ENCODE results near the gene FBXL16.

FBXL16 gene

DNA sequence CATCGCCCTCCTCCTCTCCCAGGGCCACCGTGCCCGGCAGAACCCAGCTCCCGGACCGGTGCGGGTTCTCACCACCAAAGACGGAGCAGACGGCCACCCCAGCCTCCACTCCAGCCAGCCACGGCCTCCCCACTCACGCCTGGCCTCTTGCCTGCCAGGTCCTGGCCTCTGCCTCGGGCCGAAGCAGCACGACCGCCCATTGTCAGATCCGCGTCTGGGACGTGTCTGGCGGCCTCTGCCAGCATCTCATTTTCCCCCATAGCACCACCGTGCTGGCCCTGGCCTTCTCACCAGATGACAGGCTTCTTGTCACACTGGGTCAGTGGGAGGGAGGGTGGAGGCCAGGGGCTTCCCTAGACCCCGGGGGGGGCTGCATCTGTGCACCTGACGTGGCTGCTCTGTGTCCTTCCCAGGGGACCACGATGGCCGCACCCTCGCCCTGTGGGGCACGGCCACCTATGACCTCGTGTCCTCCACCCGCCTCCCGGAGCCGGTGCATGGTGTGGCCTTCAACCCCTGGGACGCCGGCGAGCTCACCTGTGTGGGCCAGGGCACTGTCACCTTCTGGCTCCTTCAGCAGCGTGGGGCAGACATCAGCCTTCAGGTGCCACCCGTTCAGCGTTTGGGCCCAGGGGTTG is 44.3 kb downstream of the FBXL16 start:
- peaks cover 7% of the 10 kb centered on the region for H3K4me1 ChIP-seq (ENCODE audit: control insufficient read depth, insufficient read depth, low read length)
- H3K4me3 ChIP-seq (ENCODE audit: low read depth, low read length): no peak overlapping the region; the same call in 1 of the 2 replicates
- H3K9ac ChIP-seq (ENCODE audit: low read length): peak overlapping the region; percentile 24
- no peaks in the 10 kb centered on the region for H3K9me3 ChIP-seq (ENCODE audit: control insufficient read depth, insufficient read depth, low read depth, low read length)
- H3K27ac ChIP-seq (ENCODE audit: low read depth, low read length): no peak overlapping the region
- peaks cover 21% of the 10 kb centered on the region for H3K36me3 ChIP-seq (ENCODE audit: control insufficient read depth, insufficient read depth, low read length)
- no peaks in the 10 kb centered on the region for H3K27me3 ChIP-seq (ENCODE audit: control insufficient read depth, insufficient read depth, low read length)

DNA sequence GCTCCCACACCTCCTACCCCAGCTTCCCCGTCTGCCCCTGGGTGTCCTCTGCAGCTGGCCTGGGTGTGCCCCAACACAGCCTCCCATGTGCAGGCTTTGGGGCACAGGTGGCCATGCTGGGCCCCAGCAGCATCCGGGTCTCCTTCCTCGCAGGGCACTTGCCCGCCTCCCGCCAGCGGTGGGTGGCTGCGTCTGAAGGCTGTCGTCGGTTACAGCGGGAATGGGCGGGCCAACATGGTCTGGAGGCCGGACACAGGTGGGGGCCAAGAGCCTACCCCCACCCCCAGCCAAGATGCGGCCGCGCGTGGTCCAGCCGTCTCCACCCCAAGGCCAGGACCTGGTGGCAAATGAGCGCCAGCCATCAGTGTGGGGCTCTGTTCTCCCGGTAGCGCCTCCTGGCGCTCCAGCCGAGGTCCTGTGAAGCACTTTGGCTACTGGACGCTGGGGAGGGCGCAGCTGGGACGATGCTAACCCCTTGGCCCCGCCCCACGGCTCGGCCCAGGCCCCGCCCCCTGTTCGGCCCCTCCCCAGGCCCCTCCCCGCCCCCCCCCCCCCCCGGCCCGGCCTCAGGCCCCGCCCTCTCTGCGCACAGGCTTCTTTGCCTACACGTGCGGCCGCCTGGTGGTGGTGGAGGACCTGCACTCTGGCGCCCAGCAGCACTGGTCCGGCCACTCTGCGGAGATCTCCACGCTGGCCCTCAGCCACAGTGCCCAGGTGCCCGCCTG is 45.0 kb downstream of the FBXL16 start:
- Histone ChIP-seq H3K4me3 (ENCODE audit: low read depth, low read length) (peak overlapping the region; percentile 12), H3K9me3 (ENCODE audit: control insufficient read depth, insufficient read depth, low read depth, low read length) (no peaks in the 10 kb centered on the region), H3K9ac (ENCODE audit: low read length) (peak overlapping the region; percentile 24), H3K27me3 (ENCODE audit: control insufficient read depth, insufficient read depth, low read length) (no peaks in the 10 kb centered on the region), H3K4me1 (ENCODE audit: control insufficient read depth, insufficient read depth, low read length) (peaks cover 7% of the 10 kb centered on the region), H3K27ac (ENCODE audit: low read depth, low read length) (no peak overlapping the region), H3K36me3 (ENCODE audit: control insufficient read depth, insufficient read depth, low read length) (peaks cover 24% of the 10 kb centered on the region)

DNA sequence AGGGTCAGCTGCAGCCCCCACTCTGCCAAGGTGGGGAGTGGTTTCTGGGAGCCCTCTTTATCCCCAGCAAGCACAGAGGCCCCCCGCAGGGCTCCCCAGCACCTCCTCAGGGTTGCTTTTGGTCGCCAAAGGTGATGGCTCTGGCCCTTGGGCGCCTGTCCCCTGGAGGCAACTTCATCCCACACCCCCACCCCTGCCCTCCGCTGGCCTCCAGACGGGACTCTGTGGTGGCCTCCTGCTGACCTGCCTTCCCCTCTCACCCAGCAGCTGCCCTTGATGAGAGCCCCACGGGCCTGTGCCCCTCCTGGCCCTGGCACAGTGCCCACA is 45.5 kb downstream of the FBXL16 start:
- no peaks in the 10 kb centered on the region for H3K9me3 ChIP-seq (ENCODE audit: control insufficient read depth, insufficient read depth, low read depth, low read length)
- H3K9ac ChIP-seq (ENCODE audit: low read length): no peak overlapping the region
- peak overlapping the region; percentile 12; the same call in 1 of the 2 replicates for H3K4me3 ChIP-seq (ENCODE audit: low read depth, low read length)
- H3K36me3 ChIP-seq (ENCODE audit: control insufficient read depth, insufficient read depth, low read length): peaks cover 29% of the 10 kb centered on the region
- H3K27ac ChIP-seq (ENCODE audit: low read depth, low read length): no peak overlapping the region
- H3K27me3 ChIP-seq (ENCODE audit: control insufficient read depth, insufficient read depth, low read length): no peaks in the 10 kb centered on the region
- H3K4me1 ChIP-seq (ENCODE audit: control insufficient read depth, insufficient read depth, low read length): peaks cover 7% of the 10 kb centered on the region

DNA sequence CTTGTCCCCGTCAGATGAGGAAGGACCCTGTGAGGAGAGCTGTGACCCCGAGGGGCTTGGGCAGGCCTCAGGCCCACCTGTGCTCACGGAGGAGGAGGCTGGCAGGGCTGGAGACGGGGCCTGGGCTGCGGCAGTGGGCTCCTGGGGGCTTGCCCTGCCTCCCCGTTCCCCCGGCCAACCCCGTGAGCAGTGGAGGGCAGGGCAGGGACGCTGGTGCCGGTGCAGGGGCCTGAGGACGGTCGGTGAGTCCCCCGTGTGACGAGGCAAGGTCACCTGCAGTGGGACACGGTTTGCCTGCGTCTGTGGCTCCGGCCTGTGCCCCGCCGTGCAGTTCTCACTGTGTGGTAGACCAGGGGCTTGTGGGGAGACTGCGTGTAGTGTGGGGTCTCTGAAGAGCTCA is 46.0 kb downstream of the FBXL16 start:
- Histone ChIP-seq H3K27ac (ENCODE audit: low read depth, low read length) (no peak overlapping the region), H3K36me3 (ENCODE audit: control insufficient read depth, insufficient read depth, low read length) (peaks cover 30% of the 10 kb centered on the region), H3K27me3 (ENCODE audit: control insufficient read depth, insufficient read depth, low read length) (no peaks in the 10 kb centered on the region), H3K4me3 (ENCODE audit: low read depth, low read length) (no peak overlapping the region), H3K9ac (ENCODE audit: low read length) (no peak overlapping the region), H3K4me1 (ENCODE audit: control insufficient read depth, insufficient read depth, low read length) (peaks cover 7% of the 10 kb centered on the region), H3K9me3 (ENCODE audit: control insufficient read depth, insufficient read depth, low read depth, low read length) (no peaks in the 10 kb centered on the region)

DNA sequence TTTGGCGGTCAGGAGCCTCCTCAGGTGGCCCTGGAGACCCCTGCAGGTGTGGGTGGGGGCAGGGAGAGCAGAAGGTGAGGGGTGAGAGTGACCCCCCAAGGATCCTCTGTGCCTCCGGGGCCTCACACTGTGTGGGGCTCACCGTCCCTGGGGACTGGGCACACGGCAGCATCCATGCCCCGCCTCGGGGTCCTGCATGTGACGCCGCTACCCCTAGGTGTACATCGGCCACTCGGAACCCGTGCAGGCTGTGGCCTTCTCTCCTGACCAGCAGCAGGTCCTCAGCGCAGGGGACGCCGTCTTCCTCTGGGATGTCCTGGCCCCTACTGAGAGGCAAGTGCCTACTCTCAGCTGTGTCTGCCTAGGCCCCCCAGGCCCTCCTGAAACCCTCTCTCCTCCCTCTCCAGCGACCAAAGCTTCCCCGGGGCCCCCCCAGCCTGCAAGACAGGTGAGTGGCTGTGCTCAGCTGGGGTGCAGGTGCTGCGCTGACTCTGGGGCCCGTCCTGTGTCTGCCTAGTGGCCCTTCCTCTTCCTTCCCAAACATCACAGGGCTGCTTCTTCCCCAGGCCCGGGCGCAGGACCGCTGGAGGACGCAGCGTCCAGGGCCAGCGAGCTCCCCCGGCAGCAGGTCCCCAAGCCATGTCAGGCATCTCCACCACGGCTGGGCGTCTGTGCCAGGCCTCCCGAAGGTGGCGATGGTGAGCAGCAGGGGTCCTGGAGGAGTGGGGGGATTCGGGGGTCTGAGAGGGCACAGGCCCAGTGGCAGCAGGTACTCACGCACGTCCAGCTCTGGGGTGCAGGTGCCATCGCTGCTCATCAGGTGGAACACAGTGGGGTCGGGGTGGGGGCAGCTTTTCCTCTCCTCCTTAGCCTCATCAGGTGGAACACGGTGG is 46.7 kb downstream of the FBXL16 start:
- H3K9me3 ChIP-seq (ENCODE audit: control insufficient read depth, insufficient read depth, low read depth, low read length): no peaks in the 10 kb centered on the region
- no peak overlapping the region for H3K27ac ChIP-seq (ENCODE audit: low read depth, low read length)
- H3K27me3 ChIP-seq (ENCODE audit: control insufficient read depth, insufficient read depth, low read length): no peaks in the 10 kb centered on the region
- H3K36me3 ChIP-seq (ENCODE audit: control insufficient read depth, insufficient read depth, low read length): peaks cover 30% of the 10 kb centered on the region
- peaks cover 7% of the 10 kb centered on the region for H3K4me1 ChIP-seq (ENCODE audit: control insufficient read depth, insufficient read depth, low read length)
- H3K4me3 ChIP-seq (ENCODE audit: low read depth, low read length): no peak overlapping the region
- H3K9ac ChIP-seq (ENCODE audit: low read length): no peak overlapping the region

DNA sequence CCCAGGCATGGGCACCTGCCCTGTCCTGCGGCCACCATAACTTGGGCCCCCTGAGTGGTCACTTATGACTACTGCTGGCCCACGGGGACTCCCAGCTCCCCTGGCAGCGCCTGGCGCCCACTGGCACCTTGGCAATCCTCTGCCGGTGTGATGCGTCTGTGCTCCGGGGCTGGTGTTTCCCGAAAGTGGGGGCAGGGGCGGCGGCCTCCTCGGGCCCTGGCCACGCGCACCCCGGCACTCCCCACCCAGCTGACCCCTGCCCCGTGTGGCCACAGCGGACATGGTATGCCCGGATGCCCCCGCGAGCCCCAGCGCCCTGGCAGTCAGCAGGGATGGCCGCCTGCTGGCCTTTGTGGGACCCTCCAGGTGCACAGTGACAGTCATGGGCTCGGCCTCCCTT is 48.1 kb downstream of the FBXL16 start:
- peaks cover 34% of the 10 kb centered on the region for H3K36me3 ChIP-seq (ENCODE audit: control insufficient read depth, insufficient read depth, low read length)

DNA sequence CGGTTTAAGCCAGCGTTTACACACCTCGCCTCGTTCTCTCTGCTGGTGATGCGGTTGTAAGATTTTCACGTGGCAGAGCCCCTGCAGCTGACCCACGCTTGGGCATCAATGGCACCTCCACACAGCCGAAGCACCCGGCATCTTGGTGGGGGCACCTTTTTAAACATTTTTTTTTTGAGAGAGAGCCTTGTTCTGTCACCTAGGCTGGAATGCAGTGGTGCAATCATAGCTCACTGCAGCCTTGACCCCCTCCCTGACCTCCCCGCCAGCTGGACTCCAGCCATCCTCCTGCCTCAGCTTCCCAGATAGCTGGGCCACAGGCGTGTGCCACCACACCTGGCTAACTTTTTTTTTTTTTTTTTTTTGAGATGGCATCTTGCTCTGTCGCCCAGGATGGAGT is 51.6 kb downstream of the FBXL16 start:
- no peaks in the 10 kb centered on the region for H3K9me3 ChIP-seq (ENCODE audit: control insufficient read depth, insufficient read depth, low read depth, low read length)
- no peak overlapping the region for H3K4me3 ChIP-seq (ENCODE audit: low read depth, low read length)
- no peak overlapping the region for H3K9ac ChIP-seq (ENCODE audit: low read length)
- H3K36me3 ChIP-seq (ENCODE audit: control insufficient read depth, insufficient read depth, low read length): peaks cover 44% of the 10 kb centered on the region
- H3K27ac ChIP-seq (ENCODE audit: low read depth, low read length): no peak overlapping the region
- H3K27me3 ChIP-seq (ENCODE audit: control insufficient read depth, insufficient read depth, low read length): no peaks in the 10 kb centered on the region
- H3K4me1 ChIP-seq (ENCODE audit: control insufficient read depth, insufficient read depth, low read length): peaks cover 5% of the 10 kb centered on the region; the same call in 1 of the 2 replicates

More for the DNA sequence above, 48.1 kb downstream of the FBXL16 start:
- Histone ChIP-seq H3K27me3 (ENCODE audit: control insufficient read depth, insufficient read depth, low read length) (no peaks in the 10 kb centered on the region), H3K9me3 (ENCODE audit: control insufficient read depth, insufficient read depth, low read depth, low read length) (no peaks in the 10 kb centered on the region), H3K4me1 (ENCODE audit: control insufficient read depth, insufficient read depth, low read length) (peaks cover 7% of the 10 kb centered on the region), H3K4me3 (ENCODE audit: low read depth, low read length) (no peak overlapping the region), H3K9ac (ENCODE audit: low read length) (no peak overlapping the region), H3K27ac (ENCODE audit: low read depth, low read length) (no peak overlapping the region)

DNA sequence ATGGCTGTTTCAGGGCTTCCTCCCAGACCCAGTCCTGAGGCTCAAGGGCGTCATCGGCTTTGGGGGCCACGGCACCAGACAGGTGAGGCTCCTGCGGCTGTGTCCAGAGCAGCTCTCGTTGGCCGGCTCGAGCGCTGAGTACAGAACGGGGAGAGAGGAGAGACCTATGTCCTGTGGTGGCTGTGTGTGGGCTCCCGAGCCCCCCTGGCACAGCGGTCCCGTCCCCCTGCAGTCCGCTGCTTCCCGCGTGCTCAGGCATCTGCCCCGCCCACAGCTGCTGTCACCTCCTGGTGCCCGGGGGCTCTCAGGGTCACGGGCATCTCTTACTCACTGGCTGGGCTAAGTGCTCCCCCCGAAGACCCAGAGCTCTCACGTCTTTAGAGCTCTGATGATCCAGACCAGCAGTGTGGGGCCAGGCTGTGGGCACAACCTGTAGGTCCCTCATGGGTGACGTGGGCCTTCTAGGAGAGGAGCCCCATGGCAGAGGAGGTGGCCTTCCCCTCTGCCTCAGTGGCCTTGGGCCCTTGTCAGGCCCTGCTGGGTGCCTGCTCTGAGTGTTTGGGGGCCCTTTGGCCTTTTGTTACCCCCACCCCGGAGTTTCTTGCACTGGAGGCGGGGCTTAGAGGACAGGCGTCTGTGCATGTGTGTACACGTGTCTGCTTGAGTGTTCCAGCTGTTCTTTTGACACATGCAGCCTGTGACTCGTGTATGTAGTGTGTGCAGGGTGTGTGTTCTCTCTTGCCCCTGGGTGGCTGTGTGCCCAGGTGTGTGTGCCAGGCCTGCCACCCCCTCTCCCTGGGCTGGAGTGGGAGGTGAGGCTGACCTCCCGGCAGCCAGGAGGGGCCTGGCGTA is 52.9 kb downstream of the FBXL16 start:
- Histone ChIP-seq H3K9me3 (ENCODE audit: control insufficient read depth, insufficient read depth, low read depth, low read length) (no peaks in the 10 kb centered on the region), H3K4me3 (ENCODE audit: low read depth, low read length) (no peak overlapping the region), H3K36me3 (ENCODE audit: control insufficient read depth, insufficient read depth, low read length) (peaks cover 32% of the 10 kb centered on the region), H3K4me1 (ENCODE audit: control insufficient read depth, insufficient read depth, low read length) (peaks cover 9% of the 10 kb centered on the region; the same call in 1 of the 2 replicates), H3K27ac (ENCODE audit: low read depth, low read length) (no peak overlapping the region), H3K27me3 (ENCODE audit: control insufficient read depth, insufficient read depth, low read length) (no peaks in the 10 kb centered on the region), H3K9ac (ENCODE audit: low read length) (no peak overlapping the region)

DNA sequence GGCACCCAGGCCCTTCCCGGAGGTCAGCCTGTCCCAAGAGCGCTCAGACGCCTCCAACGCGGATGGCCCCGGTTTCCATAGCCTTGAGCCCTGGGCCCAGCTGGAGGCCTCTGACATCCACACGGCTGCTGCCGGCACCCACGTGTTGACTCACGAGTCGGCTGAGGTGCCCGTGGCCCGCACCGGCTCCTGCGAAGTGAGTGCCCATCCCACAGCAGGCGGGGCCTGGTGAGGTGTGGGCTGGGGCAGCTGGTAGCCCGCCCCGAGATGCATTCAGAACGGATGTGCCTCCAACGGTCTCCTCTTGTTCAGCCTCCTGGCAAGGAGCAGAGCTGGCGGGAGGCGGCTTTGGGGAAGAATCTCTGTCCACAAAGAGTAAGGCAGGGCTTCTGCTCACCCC is 53.8 kb downstream of the FBXL16 start:
- H3K27me3 ChIP-seq (ENCODE audit: control insufficient read depth, insufficient read depth, low read length): no peaks in the 10 kb centered on the region
- H3K4me3 ChIP-seq (ENCODE audit: low read depth, low read length): no peak overlapping the region
- H3K36me3 ChIP-seq (ENCODE audit: control insufficient read depth, insufficient read depth, low read length): peaks cover 27% of the 10 kb centered on the region
- H3K9ac ChIP-seq (ENCODE audit: low read length): no peak overlapping the region
- H3K9me3 ChIP-seq (ENCODE audit: control insufficient read depth, insufficient read depth, low read depth, low read length): no peaks in the 10 kb centered on the region
- no peak overlapping the region for H3K27ac ChIP-seq (ENCODE audit: low read depth, low read length)
- H3K4me1 ChIP-seq (ENCODE audit: control insufficient read depth, insufficient read depth, low read length): peaks cover 9% of the 10 kb centered on the region; the same call in 1 of the 2 replicates

DNA sequence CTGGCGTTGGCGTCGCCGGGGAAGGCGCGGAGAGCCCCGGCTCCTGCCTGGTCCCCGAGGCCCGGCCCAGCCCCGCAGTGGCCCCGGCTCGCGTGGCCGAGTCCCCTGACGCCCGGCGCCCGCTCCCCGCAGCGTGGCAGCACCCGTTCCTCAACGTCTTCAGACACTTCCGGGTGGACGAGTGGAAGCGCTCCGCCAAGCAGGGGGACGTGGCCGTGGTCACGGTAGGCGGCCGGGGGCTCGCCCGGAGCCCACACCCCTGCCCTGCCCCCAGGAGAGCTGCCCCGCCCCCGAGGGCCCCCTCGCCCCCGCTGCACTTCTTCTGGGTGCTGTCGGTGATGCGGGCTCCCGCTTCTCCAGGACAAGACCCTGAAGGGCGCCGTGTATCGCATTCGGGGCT is 56.0 kb downstream of the FBXL16 start:
- Histone ChIP-seq H3K27ac (ENCODE audit: low read depth, low read length) (no peak overlapping the region), H3K4me3 (ENCODE audit: low read depth, low read length) (peak overlapping the region; percentile 76), H3K9ac (ENCODE audit: low read length) (peak overlapping the region; percentile 76), H3K4me1 (ENCODE audit: control insufficient read depth, insufficient read depth, low read length) (peaks cover 12% of the 10 kb centered on the region; the same call in 1 of the 2 replicates), H3K36me3 (ENCODE audit: control insufficient read depth, insufficient read depth, low read length) (peaks cover 17% of the 10 kb centered on the region), H3K9me3 (ENCODE audit: control insufficient read depth, insufficient read depth, low read depth, low read length) (no peaks in the 10 kb centered on the region), H3K27me3 (ENCODE audit: control insufficient read depth, insufficient read depth, low read length) (no peaks in the 10 kb centered on the region)

Data from HUES6 (cell line).